GM12874 (cell line): ENCODE results near the gene ULK3.

Source experiments
- CTCF ChIP-seq: IDR thresholded peaks from 2 replicates; pipeline ENCODE4 v1.5.1; 2011; ENCODE audit warnings: low read depth, mild to moderate bottlenecking, control low read depth, low read length, moderate library complexity; ENCODE audit not compliant: insufficient read depth

Gene ULK3

GRCh38 chr15:74870436-74871215 lies 27.7 kb upstream of the ULK3 start:
- TF ChIP-seq CTCF: no peak

- TF ChIP-seq CTCF: no peak
These were observed 26.9 kb upstream of the ULK3 start for GRCh38 chr15:74869726-74870407.

GRCh38 chr15:74869372-74869725 lies 26.4 kb upstream of the ULK3 start:
- no peak for TF ChIP-seq CTCF

GRCh38 chr15:74868059-74868458 lies 25.1 kb upstream of the ULK3 start:
- TF ChIP-seq CTCF: no peak

GRCh38 chr15:74867466-74868038 lies 24.6 kb upstream of the ULK3 start:
- TF ChIP-seq CTCF: no peak

- no peak for TF ChIP-seq CTCF
These were observed 23.1 kb upstream of the ULK3 start for GRCh38 chr15:74866090-74866489.

- TF ChIP-seq CTCF: no peak
These were observed 22.4 kb upstream of the ULK3 start for GRCh38 chr15:74865316-74865715.
